Measurements from ENCODE around the gene PYGB. TPM values are rescaled to one million over a fixed set of nuclear protein-coding genes. Genes with fewer than 3 reads are reported as not detected.

The PYGB gene
- total RNA-seq, 1 experiment from 2014 or later: 188 TPM

DNA sequence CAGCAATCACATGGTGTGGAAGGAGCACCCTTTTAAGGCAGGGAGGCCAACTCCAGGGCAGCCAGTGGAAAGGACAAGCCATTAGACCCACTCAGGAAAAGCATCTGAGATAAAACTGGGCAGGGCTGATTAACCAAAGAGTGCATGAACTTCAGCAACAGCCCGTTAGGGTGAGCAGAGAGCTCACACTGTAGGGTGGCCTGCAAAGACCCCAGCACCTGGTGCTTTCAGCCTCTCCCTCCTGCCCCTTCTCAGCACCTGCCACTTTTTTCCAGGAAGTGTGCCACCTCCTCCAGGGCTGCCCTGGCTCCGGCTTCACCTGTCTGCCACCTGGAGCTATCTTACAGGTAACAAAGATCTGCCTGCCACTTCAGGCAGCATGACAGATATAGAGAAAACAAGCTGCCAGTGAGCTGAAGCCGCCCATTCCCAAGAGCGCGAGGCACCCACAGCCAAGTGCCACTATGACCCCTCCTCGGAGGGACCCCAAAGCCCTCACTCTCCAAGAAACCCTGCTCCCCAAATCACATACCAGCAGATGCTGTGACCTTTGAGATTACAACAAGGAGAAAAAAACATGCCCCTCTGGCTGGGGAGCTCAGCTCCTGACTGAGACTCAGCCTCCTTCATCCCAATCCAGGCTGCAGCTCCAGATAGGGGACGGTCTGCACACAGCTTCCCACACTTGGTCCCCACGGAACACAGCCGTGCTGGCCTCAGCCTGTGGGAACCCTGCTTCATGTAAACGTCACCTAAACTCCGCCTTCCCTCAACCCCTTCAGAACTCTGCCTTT, 71.6 kb downstream of the PYGB start:
- H3K9ac ChIP-seq (ENCODE audit: low read length): peak overlapping the region; percentile 82

DNA sequence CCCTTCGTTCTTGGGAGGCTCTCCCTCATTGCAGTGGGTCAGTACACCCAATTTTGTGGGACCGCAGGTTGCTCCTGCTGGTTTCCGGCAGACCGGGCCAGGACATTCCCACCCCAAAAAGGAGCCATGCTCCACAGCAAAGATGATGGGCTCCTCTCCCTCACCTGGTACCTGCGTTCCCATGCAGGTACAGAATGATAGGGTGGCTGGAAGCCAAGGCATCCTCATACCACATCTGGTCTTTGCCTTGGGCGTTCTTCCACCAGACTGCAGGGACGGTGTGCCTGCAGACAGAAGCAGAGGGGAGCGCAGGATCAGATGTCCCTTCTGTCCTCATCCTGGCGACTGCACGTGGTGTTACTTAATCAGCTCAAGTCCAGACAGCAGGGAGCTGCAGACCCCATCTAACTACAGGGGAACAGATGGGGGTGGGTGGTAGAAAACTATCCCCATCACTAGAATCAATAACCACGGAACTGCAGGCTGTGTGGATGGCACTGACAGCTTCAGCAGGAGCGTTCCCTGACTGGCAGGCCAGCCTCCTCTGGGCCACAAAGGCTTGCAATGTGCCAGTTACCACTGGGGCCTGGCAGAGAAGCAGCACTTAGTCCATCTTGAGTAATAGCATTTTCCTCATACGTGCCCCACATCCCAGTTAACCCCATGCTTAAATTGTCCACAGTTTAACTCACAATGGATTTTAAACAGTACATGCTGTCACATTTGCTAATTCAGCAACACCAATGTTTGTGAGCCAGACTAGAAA, 72.3 kb downstream of the PYGB start:
- no peaks in the 10 kb centered on the region for H3K27me3 ChIP-seq (ENCODE audit: low read length)
- no peak for DNase-seq
- peaks cover 77% of the 10 kb centered on the region for H3K4me1 ChIP-seq (ENCODE audit: low read length)
- H3K36me3 ChIP-seq (ENCODE audit: insufficient read depth, low read length): peaks cover 13% of the 10 kb centered on the region; the same call in 1 of the 2 replicates
- H3K4me2 ChIP-seq (ENCODE audit: low read depth, low read length, poor library complexity, severe bottlenecking): peak overlapping the region; percentile 81
- H3K9ac ChIP-seq (ENCODE audit: low read length): peak overlapping the region; percentile 82; the same call in 1 of the 2 replicates
- H3K79me2 ChIP-seq (ENCODE audit: low read length): peaks cover 60% of the 10 kb centered on the region
- peak overlapping the region; percentile 66; the same call in 1 of the 2 replicates for H3K4me3 ChIP-seq (ENCODE audit: low read length)
- no peaks in the 10 kb centered on the region for H3K9me3 ChIP-seq (ENCODE audit: low read length)
- no peaks in the 10 kb centered on the region for H3K9me2 ChIP-seq (replicated peaks; ENCODE audit: insufficient read depth, low read length)
- peak overlapping the region; percentile 98 for H3K27ac ChIP-seq (ENCODE audit: low read length)
- no peak overlapping the region for H2AFZ ChIP-seq (ENCODE audit: low read length)
- no peaks in the 10 kb centered on the region for H4K20me1 ChIP-seq (ENCODE audit: insufficient read depth, low read depth, low read length)

More for the DNA sequence above, 71.6 kb downstream of the PYGB start:
- 0 out of 2 replicates have a peak overlapping the region, but pooled peaks have one; percentile 13 for H2AFZ ChIP-seq (ENCODE audit: low read length)
- peak overlapping the region; percentile 66 for H3K4me3 ChIP-seq (ENCODE audit: low read length)
- no peaks in the 10 kb centered on the region for H4K20me1 ChIP-seq (ENCODE audit: insufficient read depth, low read depth, low read length)
- H3K27me3 ChIP-seq (ENCODE audit: low read length): no peaks in the 10 kb centered on the region
- no peaks in the 10 kb centered on the region for H3K9me3 ChIP-seq (ENCODE audit: low read length)
- no peaks in the 10 kb centered on the region for H3K9me2 ChIP-seq (replicated peaks; ENCODE audit: insufficient read depth, low read length)
- peak overlapping the region; percentile 98 for H3K27ac ChIP-seq (ENCODE audit: low read length)
- H3K4me1 ChIP-seq (ENCODE audit: low read length): peaks cover 69% of the 10 kb centered on the region
- peaks cover 53% of the 10 kb centered on the region for H3K79me2 ChIP-seq (ENCODE audit: low read length)
- peak; percentile 77 for DNase-seq
- H3K36me3 ChIP-seq (ENCODE audit: insufficient read depth, low read length): peaks cover 13% of the 10 kb centered on the region; the same call in 1 of the 2 replicates
- peak overlapping the region; percentile 81 for H3K4me2 ChIP-seq (ENCODE audit: low read depth, low read length, poor library complexity, severe bottlenecking)

DNA sequence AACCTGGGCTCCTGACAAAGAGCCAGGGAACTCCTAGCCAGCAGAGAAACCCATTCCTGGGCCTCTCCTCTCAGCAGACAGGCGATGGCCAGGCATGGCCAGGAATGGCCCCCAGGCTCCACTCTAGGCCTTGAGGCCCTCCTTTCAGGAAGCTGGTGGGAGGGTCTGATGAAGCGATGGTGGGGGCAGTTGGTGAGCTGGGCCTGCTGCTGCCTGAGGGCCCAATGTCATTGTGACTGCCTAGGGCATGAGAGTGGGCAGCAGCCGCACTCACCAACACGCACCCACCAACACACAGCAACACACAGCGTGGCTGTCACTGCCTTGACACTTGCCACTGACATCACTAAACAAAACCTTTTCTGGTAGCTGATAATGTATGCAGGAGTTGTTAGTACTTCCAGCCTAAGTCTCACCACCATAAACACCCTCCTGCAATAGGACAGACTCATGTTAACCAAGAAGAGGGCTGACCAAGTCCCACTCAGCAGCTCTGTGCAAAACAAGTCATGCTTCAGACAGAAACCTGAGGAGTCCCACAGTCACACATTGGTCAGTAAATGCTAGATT, 73.5 kb downstream of the PYGB start:
- Histone ChIP-seq H3K4me1 (ENCODE audit: low read length) (peaks cover 84% of the 10 kb centered on the region), H2AFZ (ENCODE audit: low read length) (no peak overlapping the region), H4K20me1 (ENCODE audit: insufficient read depth, low read depth, low read length) (no peaks in the 10 kb centered on the region), H3K4me3 (ENCODE audit: low read length) (no peak overlapping the region), H3K79me2 (ENCODE audit: low read length) (peaks cover 68% of the 10 kb centered on the region), H3K36me3 (ENCODE audit: insufficient read depth, low read length) (peaks cover 13% of the 10 kb centered on the region; the same call in 1 of the 2 replicates), H3K27ac (ENCODE audit: low read length) (peak overlapping the region; percentile 98), H3K9me3 (ENCODE audit: low read length) (no peaks in the 10 kb centered on the region), H3K4me2 (ENCODE audit: low read depth, low read length, poor library complexity, severe bottlenecking) (peak overlapping the region; percentile 52), H3K27me3 (ENCODE audit: low read length) (no peaks in the 10 kb centered on the region), H3K9me2 (replicated peaks; ENCODE audit: insufficient read depth, low read length) (no peaks in the 10 kb centered on the region), H3K9ac (ENCODE audit: low read length) (peak overlapping the region; percentile 29)
- DNase-seq: no peak

DNA sequence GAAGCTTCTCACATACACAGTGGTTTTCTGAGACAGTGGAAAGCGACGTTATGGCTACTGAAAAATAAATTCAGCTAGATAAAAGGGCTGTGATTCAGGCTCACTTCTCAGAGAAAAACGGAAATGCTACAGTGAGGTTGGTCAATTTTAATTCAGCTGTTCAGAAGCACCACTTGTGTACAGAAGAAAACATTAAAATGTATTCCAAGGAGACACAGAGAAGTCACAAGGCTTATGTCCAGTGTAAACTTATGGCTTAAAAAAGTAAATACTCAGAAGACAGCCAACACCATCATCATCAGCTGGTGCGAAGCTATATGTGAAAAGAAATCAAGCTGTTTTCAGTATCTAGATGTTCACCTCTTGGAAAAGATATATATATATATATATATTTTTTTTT, 74.1 kb downstream of the PYGB start:
- no peak for DNase-seq
- Histone ChIP-seq H3K36me3 (ENCODE audit: insufficient read depth, low read length) (peaks cover 8% of the 10 kb centered on the region; the same call in 1 of the 2 replicates), H3K9ac (ENCODE audit: low read length) (peak overlapping the region; percentile 29; the same call in 1 of the 2 replicates), H3K4me3 (ENCODE audit: low read length) (no peak overlapping the region), H3K9me2 (replicated peaks; ENCODE audit: insufficient read depth, low read length) (no peaks in the 10 kb centered on the region), H3K4me1 (ENCODE audit: low read length) (peaks cover 89% of the 10 kb centered on the region), H3K4me2 (ENCODE audit: low read depth, low read length, poor library complexity, severe bottlenecking) (peak overlapping the region; percentile 52), H3K27ac (ENCODE audit: low read length) (peak overlapping the region; percentile 98), H4K20me1 (ENCODE audit: insufficient read depth, low read depth, low read length) (no peaks in the 10 kb centered on the region), H3K9me3 (ENCODE audit: low read length) (no peaks in the 10 kb centered on the region), H3K79me2 (ENCODE audit: low read length) (peaks cover 73% of the 10 kb centered on the region), H2AFZ (ENCODE audit: low read length) (no peak overlapping the region), H3K27me3 (ENCODE audit: low read length) (no peaks in the 10 kb centered on the region)

DNA sequence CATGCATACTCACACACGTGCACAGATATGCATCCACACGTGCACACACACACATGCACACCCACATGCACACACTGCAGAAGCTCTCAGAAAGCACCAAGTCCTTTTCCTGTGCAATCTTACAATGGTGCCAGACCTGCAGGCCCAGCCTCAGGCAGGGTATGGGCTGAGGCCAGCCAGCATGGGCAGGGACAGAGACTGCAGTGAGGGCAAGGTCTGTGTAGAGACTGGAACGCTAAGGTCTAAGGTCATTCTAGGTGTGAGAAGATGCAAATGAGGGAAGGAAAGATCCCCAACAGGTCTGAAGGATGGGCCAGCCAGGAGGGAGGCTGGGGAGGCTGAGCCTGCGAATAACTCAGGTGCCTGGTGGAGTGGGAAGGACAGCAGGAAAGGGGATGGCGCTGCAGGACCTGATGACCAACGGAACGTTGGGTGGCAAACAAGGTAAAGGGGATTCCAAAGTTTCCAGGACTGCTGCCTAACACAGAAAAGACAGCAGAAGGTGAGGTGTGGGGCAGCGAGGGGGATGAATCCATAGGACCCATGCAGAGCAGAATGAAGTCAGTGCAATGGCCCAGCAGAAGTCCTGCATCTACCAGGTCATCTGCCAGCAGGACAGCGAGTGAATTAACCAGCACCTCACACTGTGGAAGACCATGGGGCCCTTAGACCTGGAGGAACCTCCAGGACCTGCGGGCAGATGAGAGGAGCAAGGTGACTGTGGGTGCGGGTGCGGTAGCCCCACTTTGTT, 75.8 kb downstream of the PYGB start:
- H3K9ac ChIP-seq (ENCODE audit: low read length): peak overlapping the region; percentile 18; the same call in 1 of the 2 replicates

DNA sequence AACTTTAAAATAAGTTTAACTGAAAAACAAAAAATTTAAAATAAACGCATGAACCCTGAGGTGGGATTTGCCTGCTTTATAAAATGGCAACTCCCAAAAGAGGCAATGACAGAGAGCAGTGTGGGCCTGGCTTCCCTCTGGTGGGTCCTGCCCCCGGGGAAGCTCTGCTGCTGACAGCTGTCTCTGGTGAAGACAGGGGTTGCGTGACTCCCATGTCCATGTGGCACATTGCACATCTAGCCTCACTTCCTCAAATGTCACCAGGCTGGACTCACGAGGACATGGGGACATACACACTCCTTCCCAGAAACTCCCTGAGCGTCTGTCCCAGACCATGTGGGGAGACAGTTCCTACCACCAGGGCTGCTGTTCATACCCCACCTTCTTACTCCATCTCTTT, 76.5 kb downstream of the PYGB start:
- Histone ChIP-seq H4K20me1 (ENCODE audit: insufficient read depth, low read depth, low read length) (no peaks in the 10 kb centered on the region), H3K79me2 (ENCODE audit: low read length) (peaks cover 74% of the 10 kb centered on the region)

More for the DNA sequence above, 75.8 kb downstream of the PYGB start:
- H2AFZ ChIP-seq (ENCODE audit: low read length): no peak overlapping the region
- H3K36me3 ChIP-seq (ENCODE audit: insufficient read depth, low read length): peaks cover 6% of the 10 kb centered on the region; the same call in 1 of the 2 replicates
- H3K4me3 ChIP-seq (ENCODE audit: low read length): no peak overlapping the region
- peaks cover 71% of the 10 kb centered on the region for H3K79me2 ChIP-seq (ENCODE audit: low read length)
- no peaks in the 10 kb centered on the region for H3K9me3 ChIP-seq (ENCODE audit: low read length)
- no peaks in the 10 kb centered on the region for H3K27me3 ChIP-seq (ENCODE audit: low read length)
- DNase-seq: no peak
- H3K4me2 ChIP-seq (ENCODE audit: low read depth, low read length, poor library complexity, severe bottlenecking): peak overlapping the region; percentile 37
- H3K4me1 ChIP-seq (ENCODE audit: low read length): peaks cover 76% of the 10 kb centered on the region
- no peaks in the 10 kb centered on the region for H3K9me2 ChIP-seq (replicated peaks; ENCODE audit: insufficient read depth, low read length)
- no peaks in the 10 kb centered on the region for H4K20me1 ChIP-seq (ENCODE audit: insufficient read depth, low read depth, low read length)
- peak overlapping the region; percentile 66 for H3K27ac ChIP-seq (ENCODE audit: low read length)

DNA sequence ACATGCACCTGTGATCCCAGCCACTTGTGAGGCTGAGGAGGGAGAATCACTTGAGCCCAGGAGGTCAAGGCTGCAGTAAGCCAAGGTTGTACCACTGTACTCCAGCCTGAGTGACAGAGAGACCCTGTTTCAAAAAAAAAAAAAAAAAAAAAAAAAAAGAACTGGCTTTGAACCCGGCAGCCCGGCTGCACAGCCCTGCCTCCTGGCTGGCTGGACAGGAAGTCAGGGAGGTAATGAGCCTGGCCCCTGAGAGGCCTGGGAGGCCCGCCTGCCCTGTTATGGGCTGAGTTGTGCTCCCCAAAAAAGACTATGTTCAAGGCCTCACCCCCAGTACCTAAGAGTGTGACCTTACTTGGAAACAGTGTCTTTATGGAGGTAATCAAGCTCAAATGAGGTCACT, 77.2 kb downstream of the PYGB start:
- peaks cover 6% of the 10 kb centered on the region; the same call in 1 of the 2 replicates for H3K36me3 ChIP-seq (ENCODE audit: insufficient read depth, low read length)
- DNase-seq: no peak
- H4K20me1 ChIP-seq (ENCODE audit: insufficient read depth, low read depth, low read length): no peaks in the 10 kb centered on the region
- H3K9me2 ChIP-seq (replicated peaks; ENCODE audit: insufficient read depth, low read length): no peaks in the 10 kb centered on the region
- H3K4me2 ChIP-seq (ENCODE audit: low read depth, low read length, poor library complexity, severe bottlenecking): peak overlapping the region; percentile 37
- H3K4me3 ChIP-seq (ENCODE audit: low read length): no peak overlapping the region
- H3K27ac ChIP-seq (ENCODE audit: low read length): peak overlapping the region; percentile 66; the same call in 1 of the 2 replicates
- H2AFZ ChIP-seq (ENCODE audit: low read length): no peak overlapping the region
- no peaks in the 10 kb centered on the region for H3K9me3 ChIP-seq (ENCODE audit: low read length)
- H3K9ac ChIP-seq (ENCODE audit: low read length): 0 out of 2 replicates have a peak overlapping the region, but pooled peaks have one; percentile 17
- H3K4me1 ChIP-seq (ENCODE audit: low read length): peaks cover 62% of the 10 kb centered on the region
- H3K79me2 ChIP-seq (ENCODE audit: low read length): peaks cover 75% of the 10 kb centered on the region
- H3K27me3 ChIP-seq (ENCODE audit: low read length): no peaks in the 10 kb centered on the region

More for the DNA sequence above, 76.5 kb downstream of the PYGB start:
- Histone ChIP-seq H3K27me3 (ENCODE audit: low read length) (no peaks in the 10 kb centered on the region), H3K4me3 (ENCODE audit: low read length) (no peak overlapping the region), H3K36me3 (ENCODE audit: insufficient read depth, low read length) (peaks cover 6% of the 10 kb centered on the region; the same call in 1 of the 2 replicates), H3K9me3 (ENCODE audit: low read length) (no peaks in the 10 kb centered on the region), H3K4me1 (ENCODE audit: low read length) (peaks cover 69% of the 10 kb centered on the region), H2AFZ (ENCODE audit: low read length) (no peak overlapping the region), H3K27ac (ENCODE audit: low read length) (peak overlapping the region; percentile 66), H3K4me2 (ENCODE audit: low read depth, low read length, poor library complexity, severe bottlenecking) (peak overlapping the region; percentile 37), H3K9me2 (replicated peaks; ENCODE audit: insufficient read depth, low read length) (no peaks in the 10 kb centered on the region), H3K9ac (ENCODE audit: low read length) (peak overlapping the region; percentile 18; the same call in 1 of the 2 replicates)
- peak; percentile 55 for DNase-seq
